Bronchial epithelial cell (primary cell): ENCODE results near the gene CCR4. TPM values are rescaled to one million over a fixed set of nuclear protein-coding genes. Genes with fewer than 3 reads are reported as not detected.

Source experiments
- DNase-seq: peaks from one replicate; pipeline ENCODE4 v3.0.0-alpha.2; 2010; ENCODE audit warnings: low read depth
- FAIRE-seq: peaks from 2 replicates; lab custom pipeline; 2011; peaks lifted over from hg19 to GRCh38; lab: Jason Lieb, UNC
- H3K27me3 ChIP-seq: 2 replicates; pipeline ENCODE4 v1.5.1; 2011; ENCODE audit warnings: low read length; ENCODE audit not compliant: control insufficient read depth, insufficient read depth
- H3K36me3 ChIP-seq: 2 replicates; pipeline ENCODE4 v1.5.1; 2011; ENCODE audit warnings: low read length; ENCODE audit not compliant: control insufficient read depth, insufficient read depth
- H3K4me3 ChIP-seq: 2 replicates; pipeline ENCODE4 v1.5.1; 2011; ENCODE audit warnings: mild to moderate bottlenecking, low read depth, low read length, control low read depth
- total RNA-seq: library from RNA; depleted of rRNA; stranded (reverse); fragments of >200 nt; gene quantifications from 2 replicates; pipeline ENCODE4 v1.2.1, GENCODE V29; 2014
- TF ChIP-seq, protein P1 (sequence below): IDR thresholded peaks from 2 replicates; pipeline ENCODE4 v1.5.1; 2011; ENCODE audit warnings: mild to moderate bottlenecking, moderate library complexity, low read length, control low read depth, inconsistent platforms; ENCODE audit not compliant: insufficient read depth, severe bottlenecking

CCR4 gene
- total RNA-seq, 1 donor from 2014 or later = not detected

DNA sequence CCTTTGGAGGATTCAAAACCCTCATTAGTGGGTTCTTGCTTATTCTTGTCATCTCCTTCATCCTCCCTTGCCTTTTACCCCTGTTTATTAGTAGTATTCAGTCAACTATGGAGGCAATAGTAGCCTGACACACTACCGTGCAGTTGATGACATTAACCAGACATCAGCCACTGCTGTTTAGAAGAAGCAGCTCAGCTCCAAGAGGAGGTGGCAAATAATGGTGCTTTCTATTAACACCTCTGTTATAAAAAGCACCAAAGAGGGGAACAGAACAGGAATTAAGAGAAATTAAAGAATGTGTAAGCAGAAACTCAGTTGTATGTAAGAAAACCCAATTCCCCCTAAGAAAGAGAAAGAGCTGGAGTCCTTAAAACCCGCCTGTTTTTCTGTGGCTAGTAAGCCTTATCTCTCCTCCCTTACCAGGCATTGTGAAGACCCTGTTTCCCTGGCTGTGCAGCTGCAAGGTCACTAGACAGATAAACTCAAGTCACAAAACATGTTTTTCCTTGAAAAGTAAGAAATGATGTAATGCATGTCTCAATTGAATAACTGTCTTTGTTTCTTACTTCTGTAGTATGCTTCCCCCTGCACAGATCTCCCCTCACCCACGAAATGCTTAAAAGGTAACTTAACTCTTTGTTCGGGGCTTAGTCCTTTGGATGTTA is 21.2 kb downstream of the CCR4 start:
- Histone ChIP-seq H3K27me3 (no peaks in the 10 kb centered on the region), H3K4me3 (no peak overlapping the region), H3K36me3 (no peaks in the 10 kb centered on the region)
- FAIRE-seq (no peak), DNase-seq (no peak)
- TF ChIP-seq, protein P1, sequence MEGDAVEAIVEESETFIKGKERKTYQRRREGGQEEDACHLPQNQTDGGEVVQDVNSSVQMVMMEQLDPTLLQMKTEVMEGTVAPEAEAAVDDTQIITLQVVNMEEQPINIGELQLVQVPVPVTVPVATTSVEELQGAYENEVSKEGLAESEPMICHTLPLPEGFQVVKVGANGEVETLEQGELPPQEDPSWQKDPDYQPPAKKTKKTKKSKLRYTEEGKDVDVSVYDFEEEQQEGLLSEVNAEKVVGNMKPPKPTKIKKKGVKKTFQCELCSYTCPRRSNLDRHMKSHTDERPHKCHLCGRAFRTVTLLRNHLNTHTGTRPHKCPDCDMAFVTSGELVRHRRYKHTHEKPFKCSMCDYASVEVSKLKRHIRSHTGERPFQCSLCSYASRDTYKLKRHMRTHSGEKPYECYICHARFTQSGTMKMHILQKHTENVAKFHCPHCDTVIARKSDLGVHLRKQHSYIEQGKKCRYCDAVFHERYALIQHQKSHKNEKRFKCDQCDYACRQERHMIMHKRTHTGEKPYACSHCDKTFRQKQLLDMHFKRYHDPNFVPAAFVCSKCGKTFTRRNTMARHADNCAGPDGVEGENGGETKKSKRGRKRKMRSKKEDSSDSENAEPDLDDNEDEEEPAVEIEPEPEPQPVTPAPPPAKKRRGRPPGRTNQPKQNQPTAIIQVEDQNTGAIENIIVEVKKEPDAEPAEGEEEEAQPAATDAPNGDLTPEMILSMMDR = no peak

DNA sequence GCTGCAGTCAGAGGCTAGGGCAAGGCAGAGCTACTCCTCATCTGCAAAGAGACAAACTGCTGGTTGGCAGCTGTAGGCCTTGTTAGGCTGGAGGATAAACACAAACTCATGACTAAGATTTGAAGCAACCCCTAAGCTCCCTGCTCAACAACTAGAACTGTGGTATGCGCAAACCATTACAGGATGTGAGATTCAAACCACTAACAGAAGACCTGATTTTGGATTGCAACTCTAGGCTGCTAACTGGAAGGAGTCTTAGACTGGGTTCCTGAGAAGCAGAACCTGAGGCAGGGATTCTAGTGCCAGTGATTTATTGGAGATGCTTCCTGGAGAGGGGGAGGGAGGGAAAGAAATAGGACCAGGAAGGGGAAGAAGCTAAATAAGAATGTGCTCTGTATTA is 22.5 kb downstream of the CCR4 start:
- FAIRE-seq (no peak), DNase-seq (no peak)
- H3K27me3 ChIP-seq = no peaks in the 10 kb centered on the region
- H3K4me3 ChIP-seq = no peak overlapping the region
- TF ChIP-seq, protein P1 = no peak
- H3K36me3 ChIP-seq = no peaks in the 10 kb centered on the region

DNA sequence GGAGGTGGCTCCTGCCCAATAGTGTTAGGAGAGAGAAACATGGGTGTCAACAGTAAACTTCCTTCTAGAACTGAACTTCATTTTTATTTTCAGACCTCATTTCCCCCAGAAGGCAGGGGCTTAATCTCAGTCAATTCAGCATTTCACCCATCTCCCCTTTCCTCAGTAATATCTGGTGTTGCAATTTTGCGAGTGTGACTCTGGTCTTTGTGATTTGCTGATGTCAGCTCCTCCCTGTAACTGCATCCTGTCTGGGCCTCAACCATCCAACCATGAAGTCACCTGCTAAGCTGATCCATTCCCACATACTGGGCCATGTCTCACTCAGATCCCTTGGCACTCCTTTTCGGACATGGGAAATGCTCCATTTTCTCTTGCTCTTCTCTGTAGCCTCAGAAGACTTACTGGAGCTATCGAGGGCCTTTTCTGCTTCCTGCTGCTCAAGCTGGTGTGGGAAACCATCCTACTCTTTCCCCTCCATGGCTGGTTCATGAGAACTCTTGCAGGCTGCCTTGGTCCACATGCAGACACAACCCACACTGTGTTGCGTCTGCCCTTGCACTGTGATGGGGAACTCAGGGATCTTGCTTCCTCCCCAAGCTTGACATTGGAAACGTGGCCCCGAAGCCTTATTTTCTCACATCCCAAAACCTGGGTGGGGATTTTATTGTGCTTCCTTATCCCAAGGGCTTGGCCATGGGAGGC is 24.6 kb downstream of the CCR4 start:
- TF ChIP-seq, protein P1 = no peak
- Histone ChIP-seq H3K36me3 (no peaks in the 10 kb centered on the region), H3K4me3 (no peak overlapping the region), H3K27me3 (no peaks in the 10 kb centered on the region)
- FAIRE-seq (no peak), DNase-seq (no peak)

DNA sequence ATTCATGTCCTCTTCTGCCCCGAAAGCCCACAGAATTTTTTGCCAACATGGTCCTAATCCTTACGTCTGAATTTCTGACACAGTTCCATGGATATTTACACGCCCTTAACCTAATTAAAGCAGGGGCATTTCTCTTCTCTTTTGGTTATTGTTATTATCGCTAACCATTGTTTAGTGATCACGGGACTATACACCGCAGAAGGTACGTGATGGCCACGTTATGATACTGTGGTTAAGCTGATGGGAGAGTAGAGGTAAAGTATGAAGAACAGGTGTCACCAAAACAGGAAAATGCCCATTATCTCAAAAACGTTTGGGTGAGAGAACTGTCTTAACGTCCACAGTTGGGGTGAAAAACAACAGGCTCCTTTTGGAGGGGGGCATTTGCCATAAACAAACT is 26.4 kb downstream of the CCR4 start:
- no peak for FAIRE-seq
- no peak overlapping the region for H3K4me3 ChIP-seq
- TF ChIP-seq, protein P1 = no peak
- no peak for DNase-seq
- no peaks in the 10 kb centered on the region for H3K36me3 ChIP-seq
- no peaks in the 10 kb centered on the region for H3K27me3 ChIP-seq

DNA sequence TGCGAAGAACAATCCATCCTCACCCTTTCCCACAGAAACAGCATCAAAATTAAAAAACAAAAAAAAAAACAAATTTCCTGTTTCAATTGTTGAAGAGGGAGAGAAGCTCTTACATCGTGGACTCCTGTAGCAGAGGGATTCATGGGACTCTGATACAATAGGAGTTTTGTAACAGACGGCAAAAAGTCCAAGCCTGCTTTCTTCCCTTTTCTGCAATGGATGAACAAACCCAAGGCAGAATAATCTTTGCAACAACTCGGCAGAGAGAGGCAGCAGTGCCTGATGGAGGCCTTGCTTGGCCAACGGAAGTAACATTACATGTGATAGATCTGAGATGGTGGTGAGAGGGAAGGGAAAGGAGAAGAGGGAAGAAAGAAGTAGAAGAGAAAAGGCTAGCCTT is 26.9 kb downstream of the CCR4 start:
- FAIRE-seq = no peak
- no peaks in the 10 kb centered on the region for H3K27me3 ChIP-seq

More for the DNA sequence above, 26.9 kb downstream of the CCR4 start:
- no peak overlapping the region for H3K4me3 ChIP-seq
- no peaks in the 10 kb centered on the region for H3K36me3 ChIP-seq
- no peak for DNase-seq
- TF ChIP-seq, protein P1 = no peak
